K562 (cell line): ENCODE data around the gene TXNRD2. TPM values are rescaled to one million over a fixed set of nuclear protein-coding genes. Genes with fewer than 3 reads are reported as not detected.

Source experiments
- CAMTA2 ChIP-seq: fragments of 250-450 bp; sonication (Bioruptor Pico); conservative IDR thresholded peaks from 2 replicates; pipeline ENCODE4 v1.5.1; 2022
- ELF4 ChIP-seq: fragments of 450-650 bp; formaldehyde crosslinking; IDR thresholded peaks from 2 replicates; pipeline ENCODE4 v1.4.0; 2022; ENCODE audit warnings: missing genetic modification characterization
- HNRNPUL1 ChIP-seq: fragments of 200-400 bp; formaldehyde crosslinking; IDR thresholded peaks from 2 replicates; pipeline ENCODE4 v1.6.1; 2017; ENCODE audit warnings: low read length
- IFI16 ChIP-seq: fragments of 250-450 bp; sonication (Bioruptor Pico); IDR thresholded peaks from 2 replicates; pipeline ENCODE4 v2.1.2; 2022; ENCODE audit warnings: mild to moderate bottlenecking, inconsistent platforms
- MECOM ChIP-seq: fragments of 250-450 bp; sonication (Bioruptor Pico); IDR thresholded peaks from 2 replicates; pipeline ENCODE4 v1.8.0; 2022; ENCODE audit warnings: inconsistent platforms
- RBM34 ChIP-seq: fragments of 200-400 bp; formaldehyde crosslinking; IDR thresholded peaks from 2 replicates; pipeline ENCODE4 v1.6.1; 2018; ENCODE audit warnings: low read length, borderline replicate concordance; ENCODE audit not compliant: insufficient read depth
- SNRNP70 ChIP-seq: fragments of 200-400 bp; formaldehyde crosslinking; optimal IDR thresholded peaks from 2 replicates; pipeline ENCODE3; 2017; ENCODE audit warnings: low read depth, low read length
- polyA plus RNA-seq, 8 experiments: library from polyadenylated mRNA; depleted of rRNA in 4 of 8; stranded (reverse) in 5 of 8; unstranded in 3 of 8; fragments of >200 nt; fragmentation: Nextera tagmentation in 2 of 8; fragmentation: Illumina TruSeq in 1 of 8; extraction: Ambion mirVana in 2 of 8; extraction: Trizol in 1 of 8; gene quantifications; 2 replicates each; pipeline versions ENCODE4 v1.2.1 to v1.2.3, GENCODE V29; 2011 to 2014; ENCODE audit warnings: inconsistent platforms in 1 of 8, missing spikeins in 1 of 8
- total RNA-seq, 7 experiments: library from RNA; depleted of rRNA in 6 of 7; stranded (reverse); fragments of >200 nt in 6 of 7; fragmentation: Illumina TruSeq in 2 of 7; extraction: Trizol in 2 of 7; gene quantifications; 2 replicates each; pipeline versions ENCODE4 v1.2.1 to v1.2.3, GENCODE V29; 2011 to 2021; ENCODE audit warnings: low replicate concordance in 1 of 7
- TF ChIP-seq, protein P1 (sequence below): sonication (generic); formaldehyde crosslinking; IDR thresholded peaks from 2 replicates; pipeline ENCODE4 v1.8.0; 2022; ENCODE audit warnings: mild to moderate bottlenecking, missing genetic modification reagents, borderline replicate concordance

TXNRD2 gene
- total and polyA plus RNA-seq, 9 of the 15 experiments (the other 6 are each of a cell fraction or from before 2014, with no cell fraction given), result 3.3 to 80.2 (median 49.4) TPM

- TF ChIP-seq, protein P1, sequence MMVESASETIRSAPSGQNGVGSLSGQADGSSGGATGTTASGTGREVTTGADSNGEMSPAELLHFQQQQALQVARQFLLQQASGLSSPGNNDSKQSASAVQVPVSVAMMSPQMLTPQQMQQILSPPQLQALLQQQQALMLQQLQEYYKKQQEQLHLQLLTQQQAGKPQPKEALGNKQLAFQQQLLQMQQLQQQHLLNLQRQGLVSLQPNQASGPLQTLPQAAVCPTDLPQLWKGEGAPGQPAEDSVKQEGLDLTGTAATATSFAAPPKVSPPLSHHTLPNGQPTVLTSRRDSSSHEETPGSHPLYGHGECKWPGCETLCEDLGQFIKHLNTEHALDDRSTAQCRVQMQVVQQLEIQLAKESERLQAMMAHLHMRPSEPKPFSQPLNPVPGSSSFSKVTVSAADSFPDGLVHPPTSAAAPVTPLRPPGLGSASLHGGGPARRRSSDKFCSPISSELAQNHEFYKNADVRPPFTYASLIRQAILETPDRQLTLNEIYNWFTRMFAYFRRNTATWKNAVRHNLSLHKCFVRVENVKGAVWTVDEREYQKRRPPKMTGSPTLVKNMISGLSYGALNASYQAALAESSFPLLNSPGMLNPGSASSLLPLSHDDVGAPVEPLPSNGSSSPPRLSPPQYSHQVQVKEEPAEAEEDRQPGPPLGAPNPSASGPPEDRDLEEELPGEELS (CRISPR knock-in tag), result no peak
- TF ChIP-seq HNRNPUL1, result 0 out of 2 replicates have a peak, but pooled peaks have one; percentile 55
- TF ChIP-seq RBM34, result no peak
- TF ChIP-seq IFI16 (CRISPR knock-in tag), result no peak
- TF ChIP-seq CAMTA2 (CRISPR knock-in tag), result no peak
- TF ChIP-seq ELF4, result 0 out of 2 replicates have a peak, but pooled peaks have one; percentile 41
- peak; percentile 50 for TF ChIP-seq SNRNP70
- TF ChIP-seq MECOM (CRISPR knock-in tag), result 0 out of 2 replicates have a peak, but pooled peaks have one; percentile 3
Measured at GRCh38 chr22:19958083-19959042, 16.7 kb upstream of the TXNRD2 start (continued).
